ENCODE data around the gene MRPL22.

The MRPL22 gene

GRCh38 chr5:154947778-154948177 is 6.9 kb downstream of the MRPL22 start (continued):
- TF ChIP-seq ZNF488 (tag by site-specific recombination; IDR thresholded peaks at IDR 0.05) (no peak), ZNF596 (tag by site-specific recombination; IDR thresholded peaks at IDR 0.05) (no peak), ZNF664 (tag by site-specific recombination; IDR thresholded peaks at IDR 0.05) (no peak)

GRCh38 chr5:154948313-154948712 is 7.4 kb downstream of the MRPL22 start:
- peaks cover 10 to 16% of the 10 kb centered on the region in 2 experiments for H3K36me3 ChIP-seq (ENCODE audit: control insufficient read depth in 2 of 2, insufficient read depth in 1 of 2, low read length in 2 of 2)
- no peak overlapping the region for H3K27ac ChIP-seq (ENCODE audit: extremely low read depth, low read depth, low read length)
- POLR2A ChIA-PET, result no interaction called here
- H3K4me3 ChIP-seq (ENCODE audit: low read depth, low read length), result no peak overlapping the region
- no peaks in the 10 kb centered on the region; the same call in none of the 2 replicates for H3K4me1 ChIP-seq (ENCODE audit: control insufficient read depth, insufficient read depth, low read length)
- H3K9me3 ChIP-seq (ENCODE audit: control insufficient read depth, insufficient read depth, low read depth, low read length), result no peaks in the 10 kb centered on the region
- TF ChIP-seq HIC1 (tag by site-specific recombination; IDR thresholded peaks at IDR 0.05), result no peak
- TF ChIP-seq ZNF629 (tag by site-specific recombination; IDR thresholded peaks at IDR 0.05), result no peak
- no peak for TF ChIP-seq ZNF777 (tag by site-specific recombination; IDR thresholded peaks at IDR 0.05; ENCODE audit: borderline replicate concordance)
- TF ChIP-seq ZNF555 (tag by site-specific recombination; conservative IDR thresholded peaks at IDR 0.05), result no peak
- no peak for TF ChIP-seq ATF2 (tag by site-specific recombination; IDR thresholded peaks at IDR 0.05; ENCODE audit: low read depth)
- no peak for TF ChIP-seq ZSCAN4 (tag by site-specific recombination; IDR thresholded peaks at IDR 0.05)
- TF ChIP-seq AEBP2 (tag by site-specific recombination; IDR thresholded peaks at IDR 0.05; ENCODE audit: borderline replicate concordance), result no peak
- no peak for TF ChIP-seq OVOL3 (tag by site-specific recombination; IDR thresholded peaks at IDR 0.05)
- TF ChIP-seq ZNF792 (tag by site-specific recombination; IDR thresholded peaks at IDR 0.05), result no peak
- TF ChIP-seq ZNF274 (IDR thresholded peaks at IDR 0.05; ENCODE audit: low read length), result no peak
- TF ChIP-seq ZNF274 (tag by site-specific recombination; IDR thresholded peaks at IDR 0.05; ENCODE audit: borderline replicate concordance), result no peak
- TF ChIP-seq REST (tag by site-specific recombination; IDR thresholded peaks at IDR 0.05), result no peak
- no peak for TF ChIP-seq ZBTB11 (tag by site-specific recombination; conservative IDR thresholded peaks at IDR 0.05; ENCODE audit: low read depth)
- no peak for TF ChIP-seq ZNF138 (tag by site-specific recombination; IDR thresholded peaks at IDR 0.05; ENCODE audit: borderline replicate concordance)
- no peak for TF ChIP-seq ZNF133 (tag by site-specific recombination; IDR thresholded peaks at IDR 0.05)
- CTCF ChIA-PET, result no interaction called here

All from HEK293 (cell line).